OCI-LY1 (cell line): ENCODE measurements around the gene GLYATL3.

Experiments
- CTCF ChIP-seq: fragments of 200-600 bp; sonication (generic), shearing (Covaris generic); IDR thresholded peaks from 2 replicates; pipeline ENCODE4 v1.5.1; 2017; ENCODE audit warnings: mild to moderate bottlenecking, antibody characterized with exemption, low read length, moderate library complexity, mixed read lengths
- EZH2 ChIP-seq: fragments of 200-600 bp; sonication (generic), shearing (Covaris generic); IDR thresholded peaks from 2 replicates; pipeline ENCODE4 v1.8.0; 2017; ENCODE audit warnings: borderline replicate concordance, mixed run types, mild to moderate bottlenecking, antibody characterized with exemption, low read length, moderate library complexity, mixed read lengths

- no peak for TF ChIP-seq CTCF
- TF ChIP-seq EZH2 = no peak
Measured at GRCh38 chr6:49462599-49462926, 37.2 kb upstream of the GLYATL3 start.
